AG09309 (cell line): Measurements from ENCODE around the gene TMEM234.

Experiments used
- DNase-seq: peaks from one replicate; pipeline ENCODE4 v3.0.0-alpha.2; 2010; ENCODE audit warnings: low read depth
- H3K4me3 ChIP-seq: 2 replicates; pipeline ENCODE4 v1.5.1; 2011; ENCODE audit warnings: mild to moderate bottlenecking, low read depth, low read length, moderate library complexity; ENCODE audit not compliant: control insufficient read depth
- TF ChIP-seq, protein P1 (sequence below): IDR thresholded peaks from 2 replicates; pipeline ENCODE4 v1.5.1; 2011; ENCODE audit warnings: mild to moderate bottlenecking, low read depth, low read length, inconsistent platforms; ENCODE audit not compliant: insufficient read depth, control insufficient read depth; ENCODE audit errors: missing control alignments

The TMEM234 gene

DNA sequence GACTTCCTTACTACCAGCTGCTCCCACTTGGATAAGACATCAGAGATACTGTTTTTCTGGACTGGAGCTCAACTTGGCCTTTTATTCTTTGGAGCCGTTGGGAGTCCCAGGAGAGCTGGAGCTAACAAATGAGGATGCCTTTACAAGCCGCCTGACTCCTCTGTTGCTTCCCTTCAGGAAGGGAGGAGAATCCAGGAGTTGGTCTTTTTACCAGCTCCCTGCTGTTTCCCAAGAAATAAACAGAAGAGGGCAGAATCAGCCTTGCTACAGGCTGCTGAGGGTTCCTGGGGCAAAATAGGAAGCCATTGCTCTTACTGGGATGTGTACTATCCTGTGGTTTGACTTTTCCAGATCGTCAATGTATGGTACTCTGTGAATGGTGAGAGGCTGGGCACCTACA lies 1.5 kb upstream of the TMEM234 start:
- DNase-seq: no peak
- no peak overlapping the region for H3K4me3 ChIP-seq
- TF ChIP-seq, protein P1, sequence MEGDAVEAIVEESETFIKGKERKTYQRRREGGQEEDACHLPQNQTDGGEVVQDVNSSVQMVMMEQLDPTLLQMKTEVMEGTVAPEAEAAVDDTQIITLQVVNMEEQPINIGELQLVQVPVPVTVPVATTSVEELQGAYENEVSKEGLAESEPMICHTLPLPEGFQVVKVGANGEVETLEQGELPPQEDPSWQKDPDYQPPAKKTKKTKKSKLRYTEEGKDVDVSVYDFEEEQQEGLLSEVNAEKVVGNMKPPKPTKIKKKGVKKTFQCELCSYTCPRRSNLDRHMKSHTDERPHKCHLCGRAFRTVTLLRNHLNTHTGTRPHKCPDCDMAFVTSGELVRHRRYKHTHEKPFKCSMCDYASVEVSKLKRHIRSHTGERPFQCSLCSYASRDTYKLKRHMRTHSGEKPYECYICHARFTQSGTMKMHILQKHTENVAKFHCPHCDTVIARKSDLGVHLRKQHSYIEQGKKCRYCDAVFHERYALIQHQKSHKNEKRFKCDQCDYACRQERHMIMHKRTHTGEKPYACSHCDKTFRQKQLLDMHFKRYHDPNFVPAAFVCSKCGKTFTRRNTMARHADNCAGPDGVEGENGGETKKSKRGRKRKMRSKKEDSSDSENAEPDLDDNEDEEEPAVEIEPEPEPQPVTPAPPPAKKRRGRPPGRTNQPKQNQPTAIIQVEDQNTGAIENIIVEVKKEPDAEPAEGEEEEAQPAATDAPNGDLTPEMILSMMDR: peak; percentile 29

DNA sequence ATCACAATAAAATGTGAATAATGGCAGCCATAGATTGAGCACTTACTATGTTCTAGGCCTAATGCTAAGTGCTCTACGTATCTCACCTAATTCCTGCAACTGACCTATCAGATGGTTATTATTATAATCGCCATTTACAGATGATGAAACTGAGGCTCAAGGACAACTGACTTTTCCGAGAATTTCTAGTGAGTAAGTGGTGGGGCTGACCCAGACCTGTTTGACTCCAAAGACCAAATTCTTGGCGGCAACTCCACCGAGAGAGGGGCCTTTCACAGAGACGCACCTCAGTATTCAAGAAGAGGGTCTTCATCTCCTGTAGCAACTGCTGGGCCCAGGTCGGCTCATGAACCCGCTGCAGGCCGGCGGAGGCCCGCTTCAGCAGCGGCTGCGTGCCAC lies 573 bp downstream of the TMEM234 start:
- TF ChIP-seq, protein P1: no peak
- no peak for DNase-seq
- peak overlapping the region; percentile 88 for H3K4me3 ChIP-seq

DNA sequence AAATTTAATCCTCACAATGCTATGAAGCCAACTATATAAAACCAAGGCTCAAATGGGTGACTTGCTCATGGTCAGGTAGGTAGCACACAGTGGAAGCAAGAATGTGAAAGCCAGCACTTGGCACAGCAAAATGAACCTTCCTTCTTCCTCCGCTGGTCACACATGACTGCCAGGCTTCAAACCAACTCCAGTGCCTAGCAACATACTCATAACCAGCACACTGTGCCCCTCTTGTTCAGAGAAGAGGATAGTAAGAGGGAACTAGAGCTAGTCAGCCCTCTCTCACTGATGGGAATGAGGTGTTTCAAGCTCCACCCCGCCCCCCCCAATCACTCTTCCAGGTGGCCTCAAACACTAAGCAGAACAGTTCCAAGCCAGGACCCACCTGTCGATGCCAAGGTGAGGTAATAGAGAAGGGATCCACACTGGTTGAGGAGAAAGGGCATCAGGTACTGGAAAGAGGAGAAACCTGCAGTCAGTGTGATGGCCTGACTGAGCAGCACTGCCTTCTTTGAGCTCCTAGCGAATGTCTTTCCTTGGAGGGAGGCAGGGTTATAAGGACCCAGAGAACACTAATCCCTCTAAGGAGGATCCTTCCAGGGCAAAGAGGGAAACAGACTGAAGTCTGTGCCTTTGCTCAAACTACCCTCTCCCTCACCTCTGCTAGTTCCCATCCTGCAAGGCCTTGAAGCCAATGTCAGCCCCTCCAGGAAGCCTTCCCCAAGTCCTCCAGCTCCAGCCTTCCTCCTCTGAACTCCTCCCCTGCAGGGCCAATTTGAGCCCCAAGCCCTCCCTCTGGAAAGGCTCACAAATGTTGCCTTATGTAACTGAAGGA lies 1.2 kb downstream of the TMEM234 start:
- TF ChIP-seq, protein P1: no peak
- DNase-seq: no peak

DNA sequence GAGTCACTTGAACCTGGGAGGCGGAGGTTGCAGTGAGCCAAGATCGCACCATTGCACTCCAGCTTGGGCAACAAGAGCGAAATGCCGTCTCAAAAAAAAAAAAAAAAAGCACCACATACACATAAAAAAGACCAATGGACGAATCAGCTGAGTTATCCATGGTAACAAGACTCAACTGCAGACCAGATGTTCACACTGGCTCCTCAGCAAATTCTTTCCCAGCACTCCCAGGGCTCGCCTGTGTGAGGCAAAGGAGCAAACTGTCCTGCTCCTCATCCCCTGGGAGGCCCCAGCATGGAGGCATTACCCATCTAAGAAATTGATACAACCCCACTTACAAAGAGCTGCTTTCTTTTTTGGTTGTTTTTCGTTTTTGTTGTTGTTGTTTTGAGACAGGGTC lies 3.1 kb downstream of the TMEM234 start:
- DNase-seq: no peak
- TF ChIP-seq, protein P1: no peak
- H3K4me3 ChIP-seq: no peak overlapping the region

More for the DNA sequence above, 1.2 kb downstream of the TMEM234 start:
- peak overlapping the region; percentile 88 for H3K4me3 ChIP-seq

DNA sequence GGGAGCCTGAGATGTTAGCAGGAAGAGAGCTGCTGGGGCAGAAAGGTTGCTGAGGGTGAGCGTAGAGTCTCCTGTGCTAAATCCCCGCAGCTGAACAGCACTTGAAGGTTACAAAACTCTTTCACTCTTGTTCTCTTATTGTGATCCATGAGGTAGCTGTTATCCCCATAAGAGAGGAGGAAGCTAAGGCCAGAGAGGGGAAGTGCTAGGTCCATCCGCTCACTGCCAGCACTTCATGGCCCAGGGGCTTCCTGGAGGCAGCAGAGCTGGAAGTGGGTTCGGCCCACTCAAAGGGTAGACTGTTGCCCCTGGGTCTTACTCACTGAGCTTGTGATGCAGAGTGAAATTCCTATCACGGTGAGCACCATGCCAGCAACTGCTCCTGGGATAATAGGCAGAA lies 5.6 kb downstream of the TMEM234 start:
- no peak for DNase-seq
- H3K4me3 ChIP-seq: no peak overlapping the region
- TF ChIP-seq, protein P1: no peak

DNA sequence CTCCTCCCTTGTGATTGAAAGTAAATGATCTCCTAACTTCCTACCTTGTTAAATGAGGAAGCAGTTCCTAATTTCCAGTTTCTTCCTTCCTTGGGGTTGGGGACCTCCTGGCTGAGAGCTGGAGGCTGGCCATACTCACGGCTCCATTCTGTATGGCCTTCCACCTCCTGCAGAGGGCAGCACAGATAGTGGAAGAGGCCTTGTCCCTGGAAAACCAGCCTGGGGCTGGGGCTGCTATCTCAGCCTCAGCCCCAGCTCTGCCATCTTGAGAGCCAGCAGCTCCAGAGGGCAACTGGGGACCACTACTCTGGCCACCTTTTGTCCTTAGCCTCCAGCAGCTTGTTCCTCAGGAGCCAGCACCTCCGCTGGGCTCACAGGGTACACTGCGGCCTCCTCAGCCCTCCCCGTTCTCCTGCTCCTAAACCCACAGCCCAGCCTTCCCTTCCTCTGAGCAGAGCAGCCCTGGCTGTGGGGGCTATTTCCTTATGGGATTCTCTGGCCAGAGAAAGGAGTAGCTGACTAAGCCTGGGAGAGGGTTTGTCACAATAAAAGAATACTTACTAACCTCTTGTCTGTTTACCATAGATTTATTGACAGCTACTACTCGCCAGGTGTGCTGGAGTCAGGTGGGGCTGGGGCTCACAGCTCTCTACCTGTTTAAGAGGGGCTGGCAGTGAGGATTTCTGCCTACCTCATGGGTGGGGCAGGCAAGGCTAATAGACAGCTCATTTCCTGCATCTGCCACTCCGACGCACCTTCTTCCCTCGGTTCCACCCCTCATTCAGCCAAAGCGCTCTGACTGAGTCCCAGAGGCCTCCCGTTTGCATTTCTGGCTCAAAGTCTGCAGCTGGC lies 6.3 kb downstream of the TMEM234 start:
- no peak overlapping the region for H3K4me3 ChIP-seq
- DNase-seq: no peak
- TF ChIP-seq, protein P1: peak; percentile 88
